GM21619 (cell line): ENCODE data around the gene EXOC8.

Experiments used
- ATAC-seq: cut with Tn5 transposase; IDR thresholded peaks from one replicate; pipeline ENCODE4 v1.9.1; 2021; ENCODE audit not compliant: unreplicated experiment

EXOC8 gene

GRCh38 chr1:231337472-231338269 is at the start of gene EXOC8:
EXOC8 (minus strand) TSS chr1:231337852; CDS start chr1:231337745, 107 bp downstream.
- ATAC-seq, result peak; percentile 67

- no peak for ATAC-seq
These were observed 48.8 kb upstream of the EXOC8 start for GRCh38 chr1:231386466-231386865.

- no peak for ATAC-seq
These were observed 47.7 kb upstream of the EXOC8 start for GRCh38 chr1:231385416-231385748.

GRCh38 chr1:231384696-231385415 is 47.2 kb upstream of the EXOC8 start:
- no peak for ATAC-seq

- no peak for ATAC-seq
These were observed 45.7 kb upstream of the EXOC8 start for GRCh38 chr1:231383159-231383860.

GRCh38 chr1:231382426-231382825 is 44.8 kb upstream of the EXOC8 start:
- no peak for ATAC-seq

GRCh38 chr1:231381729-231382128 is 44.1 kb upstream of the EXOC8 start:
- no peak for ATAC-seq

- peak; percentile 67 for ATAC-seq
These were observed 39.4 kb upstream of the EXOC8 start for GRCh38 chr1:231376875-231377549.

- no peak for ATAC-seq
These were observed 38.4 kb upstream of the EXOC8 start for GRCh38 chr1:231376101-231376500.

- ATAC-seq, result no peak
These were observed 36.7 kb upstream of the EXOC8 start for GRCh38 chr1:231374394-231374793.

- ATAC-seq, result no peak
These were observed 34.8 kb upstream of the EXOC8 start for GRCh38 chr1:231372501-231372900.

- no peak for ATAC-seq
These were observed 31.6 kb upstream of the EXOC8 start for GRCh38 chr1:231369282-231369681.

- ATAC-seq, result no peak
These were observed 26.5 kb upstream of the EXOC8 start for GRCh38 chr1:231364192-231364591.

GRCh38 chr1:231363624-231364023 is 26.0 kb upstream of the EXOC8 start:
- no peak for ATAC-seq

- no peak for ATAC-seq
These were observed 24.7 kb upstream of the EXOC8 start for GRCh38 chr1:231362325-231362724.

GRCh38 chr1:231359113-231359512 is 21.5 kb upstream of the EXOC8 start:
- no peak for ATAC-seq

- ATAC-seq, result peak; percentile 83
These were observed 20.2 kb upstream of the EXOC8 start for GRCh38 chr1:231357831-231358354.

- ATAC-seq, result no peak
These were observed 19.6 kb upstream of the EXOC8 start for GRCh38 chr1:231357187-231357772.

GRCh38 chr1:231355171-231355570 is 17.5 kb upstream of the EXOC8 start:
- no peak for ATAC-seq

GRCh38 chr1:231354330-231355020 is 16.8 kb upstream of the EXOC8 start:
- ATAC-seq, result no peak
